HepG2 (cell line): Measurements from ENCODE around the gene ANTXR1. TPM values are rescaled to one million over a fixed set of nuclear protein-coding genes. Genes with fewer than 3 reads are reported as not detected.

Experiments used
- BCLAF1 ChIP-seq: fragments of 450-650 bp; IDR thresholded peaks from 2 replicates; pipeline ENCODE4 v1.6.1; 2017; ENCODE audit warnings: mild to moderate bottlenecking
- BRCA1 ChIP-seq: sonication (generic); formaldehyde crosslinking; IDR thresholded peaks from 2 replicates; pipeline ENCODE4 v1.4.0; 2020; ENCODE audit warnings: missing genetic modification reagents
- DDIT3 ChIP-seq: sonication (generic); formaldehyde crosslinking; IDR thresholded peaks from 2 replicates; pipeline ENCODE4 v1.4.0; 2020; ENCODE audit warnings: mild to moderate bottlenecking, missing genetic modification reagents
- EP300 ChIP-seq, 3 experiments: sonication (generic) in 1 of 3; formaldehyde crosslinking in 1 of 3; IDR thresholded peaks; 2 replicates each; pipeline versions ENCODE4 v1.5.1 to v1.6.1; 2011 to 2020; ENCODE audit warnings: low read depth in 2 of 3, low read length in 2 of 3, borderline replicate concordance in 1 of 3, improper control_type of control experiment in 1 of 3, mild to moderate bottlenecking in 1 of 3, missing genetic modification reagents in 1 of 3, moderate library complexity in 1 of 3
- HBP1 ChIP-seq: IDR thresholded peaks from 2 replicates; pipeline ENCODE4 v1.6.1; 2016; ENCODE audit warnings: low read depth, control low read depth
- HOXA7 ChIP-seq: sonication (generic); formaldehyde crosslinking; IDR thresholded peaks from 2 replicates; pipeline ENCODE4 v1.8.1; 2022; ENCODE audit warnings: mild to moderate bottlenecking, missing genetic modification reagents, moderate library complexity
- IRF9 ChIP-seq: sonication (generic); formaldehyde crosslinking; IDR thresholded peaks from 2 replicates; pipeline ENCODE4 v1.8.0; 2022; ENCODE audit warnings: missing genetic modification reagents, mild to moderate bottlenecking, borderline replicate concordance
- MAX ChIP-seq: IDR thresholded peaks from 2 replicates; pipeline ENCODE4 v1.6.1; 2012; ENCODE audit warnings: inconsistent platforms
- MED13 ChIP-seq: sonication (generic); formaldehyde crosslinking; IDR thresholded peaks from 2 replicates; pipeline ENCODE4 v1.5.0; 2020; ENCODE audit warnings: missing genetic modification reagents
- REXO4 ChIP-seq: sonication (generic); formaldehyde crosslinking; IDR thresholded peaks from 2 replicates; pipeline ENCODE4 v1.8.0; 2022; ENCODE audit warnings: missing genetic modification reagents, mild to moderate bottlenecking, borderline replicate concordance
- THRA ChIP-seq: sonication (generic); formaldehyde crosslinking; IDR thresholded peaks from 2 replicates; pipeline ENCODE4 v1.4.0; 2020; ENCODE audit warnings: missing genetic modification reagents, borderline replicate concordance
- ZFP41 ChIP-seq: sonication (generic); formaldehyde crosslinking; IDR thresholded peaks from 2 replicates; pipeline ENCODE4 v1.4.0; 2020; ENCODE audit warnings: mild to moderate bottlenecking, missing genetic modification reagents, borderline replicate concordance
- ZFY ChIP-seq: sonication (generic); formaldehyde crosslinking; IDR thresholded peaks from 2 replicates; pipeline ENCODE4 v1.4.0; 2020; ENCODE audit warnings: missing genetic modification reagents
- ZNF224 ChIP-seq: sonication (generic); formaldehyde crosslinking; IDR thresholded peaks from 2 replicates; pipeline ENCODE4 v1.5.0; 2020; ENCODE audit warnings: mild to moderate bottlenecking, missing genetic modification reagents
- ZNF333 ChIP-seq: sonication (generic); formaldehyde crosslinking; IDR thresholded peaks from 2 replicates; pipeline ENCODE4 v1.4.0; 2020; ENCODE audit warnings: mild to moderate bottlenecking, missing genetic modification reagents, borderline replicate concordance
- ZNF639 ChIP-seq: conservative IDR thresholded peaks from 2 replicates; pipeline ENCODE4 v1.6.1; 2018; ENCODE audit warnings: missing genetic modification reagents
- ZSCAN5A ChIP-seq: sonication (generic); formaldehyde crosslinking; IDR thresholded peaks from 2 replicates; pipeline ENCODE4 v1.8.0; 2022; ENCODE audit warnings: mild to moderate bottlenecking, missing genetic modification reagents, borderline replicate concordance
- polyA plus RNA-seq, 8 experiments: library from polyadenylated mRNA; depleted of rRNA in 3 of 8; stranded (reverse) in 7 of 8; unstranded in 1 of 8; fragments of >200 nt; fragmentation: Illumina TruSeq in 4 of 8; extraction: Trizol in 4 of 8; gene quantifications; 2 replicates each; pipeline versions ENCODE4 v1.2.1 to v1.2.3, GENCODE V29; 2011 to 2016; ENCODE audit warnings: low read depth in 4 of 8, missing spikeins in 1 of 8, mixed read lengths in 1 of 8; ENCODE audit not compliant: insufficient read depth in 1 of 8
- total RNA-seq, 5 experiments: library from RNA; depleted of rRNA; stranded (reverse); fragments of >200 nt; fragmentation: Illumina TruSeq; extraction: Trizol; gene quantifications; 2 replicates each; pipeline ENCODE4 v1.2.3, GENCODE V29; 2016; ENCODE audit warnings: low read depth in 1 of 5

ANTXR1 gene
- total and polyA plus RNA-seq, 2 of the 13 experiments (the other 11 are each of a cell fraction or from before 2014, with no cell fraction given) = 4.5 to 12.7 TPM

GRCh38 chr2:69272803-69273471, 260.0 kb downstream of the ANTXR1 start (continued):
- 0 out of 2 replicates have a peak, but pooled peaks have one; percentile 36 for TF ChIP-seq ZSCAN5A (CRISPR knock-in tag)
- no peak for TF ChIP-seq ZNF639 (CRISPR knock-in tag)
- 0 out of 2 replicates have a peak, but pooled peaks have one; percentile 30 for TF ChIP-seq MED13 (CRISPR knock-in tag)
- no peak for TF ChIP-seq IRF9 (CRISPR knock-in tag)
- no peak for TF ChIP-seq HOXA7 (CRISPR knock-in tag)
- TF ChIP-seq ZFY (CRISPR knock-in tag) = no peak
- no peak for TF ChIP-seq REXO4 (CRISPR knock-in tag)
- peak; percentile 52 to 74; a peak in 1 of 4 replicates for TF ChIP-seq EP300 (IDR thresholded peaks at IDR 0.05; ENCODE audit: low read depth in 2 of 2, low read length in 2 of 2)
- peak; percentile 71 for TF ChIP-seq EP300 (CRISPR knock-in tag; IDR thresholded peaks at IDR 0.05; ENCODE audit: borderline replicate concordance)
- no peak for TF ChIP-seq HBP1
- TF ChIP-seq BRCA1 = no peak
- TF ChIP-seq BCLAF1 = no peak
- 0 out of 2 replicates have a peak, but pooled peaks have one; percentile 25 for TF ChIP-seq THRA (CRISPR knock-in tag)
- peak; percentile 72; the same call in 1 of the 2 replicates for TF ChIP-seq ZNF224 (CRISPR knock-in tag)
- TF ChIP-seq DDIT3 (CRISPR knock-in tag) = no peak
- TF ChIP-seq ZFP41 (CRISPR knock-in tag) = no peak
- TF ChIP-seq MAX = 0 out of 2 replicates have a peak, but pooled peaks have one; percentile 30
- TF ChIP-seq ZNF333 = no peak
